MCF 10A (cell line): ENCODE measurements around the gene ZNF582. TPM values are rescaled to one million over a fixed set of nuclear protein-coding genes. Genes with fewer than 3 reads are reported as not detected.

ENCODE experiments used
- BruUV-seq: library from RNA; stranded (reverse); fragments of 400-500 nt; replicated peaks from 2 replicates; lab custom pipeline; 2021; lab: Mats Ljungman, UMichigan
- CTCF ChIA-PET: fragments of 300-600 bp; sonication (Branson Sonifier 250); formaldehyde crosslinking; extraction: SDS; loops from one replicate; lab custom pipeline; 2021; ENCODE audit warnings: antibody characterized with exemption, inconsistent platforms; lab: Yijun Ruan, JAX
- POLR2A ChIA-PET: fragments of 300-600, 350-650 bp; sonication (Branson Sonifier 250); formaldehyde crosslinking; extraction: SDS; loops from one replicate; lab custom pipeline; 2020; ENCODE audit warnings: antibody characterized with exemption, inconsistent platforms; lab: Yijun Ruan, JAX
- DNase-seq: peaks from one replicate; pipeline ENCODE4 v3.0.0-alpha.2; 2018; ENCODE audit not compliant: unreplicated experiment
- H3K27ac Mint-ChIP-seq: one replicate; pipeline ENCODE4 v1.8.0; 2022; ENCODE audit warnings: mild to moderate bottlenecking, low read depth, mixed read lengths; ENCODE audit not compliant: unreplicated experiment
- H3K27me3 Mint-ChIP-seq: one replicate; pipeline ENCODE4 v1.8.0; 2022; ENCODE audit warnings: mixed read lengths; ENCODE audit not compliant: insufficient read depth, unreplicated experiment
- H3K36me3 Mint-ChIP-seq: one replicate; pipeline ENCODE4 v1.8.0; 2022; ENCODE audit warnings: mild to moderate bottlenecking, moderate library complexity, mixed read lengths; ENCODE audit not compliant: insufficient read depth, unreplicated experiment
- H3K4me1 Mint-ChIP-seq: one replicate; pipeline ENCODE4 v1.8.0; 2022; ENCODE audit warnings: mixed read lengths; ENCODE audit not compliant: insufficient read depth, unreplicated experiment
- H3K4me3 Mint-ChIP-seq: one replicate; pipeline ENCODE4 v1.8.0; 2022; ENCODE audit warnings: mild to moderate bottlenecking, moderate library complexity, mixed read lengths; ENCODE audit not compliant: unreplicated experiment
- H3K9me3 Mint-ChIP-seq: one replicate; pipeline ENCODE4 v1.8.0; 2022; ENCODE audit warnings: mixed read lengths; ENCODE audit not compliant: unreplicated experiment
- CTCF ChIP-seq: fragments of 200-600 bp; IDR thresholded peaks from one replicate; pipeline ENCODE4 v1.8.0; 2022; ENCODE audit warnings: antibody characterized with exemption, mild to moderate bottlenecking; ENCODE audit not compliant: unreplicated experiment
- intact Hi-C: fragments of 100-400 bp; cut with micrococcal nuclease; formaldehyde crosslinking; loops from 2 replicates; pipeline ENCODE4 v1.14.1; 2022
- total RNA-seq: library from RNA; stranded (reverse); gene quantifications from 2 replicates; pipeline ENCODE4 v1.2.3, GENCODE V29; 2022

ZNF582 gene
- total RNA-seq, 1 experiment from 2014 or later: not detected

- TF ChIP-seq CTCF: peak; percentile 69
- Mint-ChIP-seq H3K9me3 (no peaks in the 10 kb centered on the region), H3K27me3 (peaks cover 11% of the 10 kb centered on the region), H3K4me1 (no peaks in the 10 kb centered on the region), H3K36me3 (no peaks in the 10 kb centered on the region), H3K27ac (no peak overlapping the region), H3K4me3 (no peak overlapping the region)
- ChIA-PET CTCF (interaction anchor here (0.5 to 8.0 kb wide), 53 partner anchors 8 to 1525 kb away, joined by 3 to 168 read pairs (median 4); partner anchors contain the start of gene ZSCAN5A), POLR2A (interaction anchor here (0.8 to 1.1 kb wide), 2 partner anchors 80 to 257 kb away, joined by 3 to 8 read pairs; no protein-coding TSS in a partner anchor)
- BruUV-seq: no TSS peak
- DNase-seq: peak; percentile 62
- intact Hi-C loops: loop anchor here (1.0 to 10.0 kb wide), 5 partner anchors 80 to 699 kb away; no protein-coding TSS in a partner anchor
These were observed 59.8 kb downstream of the ZNF582 start for GRCh38 chr19:56333506-56333905.

Other genes with a start within 250 kb of the ZNF582 start
- not detected in 2 replicates for gene GALP, start 217.5 kb downstream of the ZNF582 start, total RNA-seq
- not detected in 2 replicates for gene ZSCAN5B, start 195.8 kb downstream of the ZNF582 start, total RNA-seq
- not detected in 2 replicates for gene ZSCAN5C, start 191.3 kb downstream of the ZNF582 start, total RNA-seq
- not detected in 2 replicates for gene EDDM13, start 120.8 kb downstream of the ZNF582 start, total RNA-seq
- gene ZSCAN5A, start 78.7 kb downstream of the ZNF582 start, total RNA-seq: 6.2 and 8.1 TPM in 2 replicates
- gene ZNF583, start 10.8 kb upstream of the ZNF582 start, total RNA-seq: 1.8 and 2.8 TPM in 2 replicates
- not detected in 2 replicates for gene ZNF667, start 83.8 kb upstream of the ZNF582 start, total RNA-seq
- gene ZNF471, start 114.3 kb upstream of the ZNF582 start, total RNA-seq: not detected in 2 replicates
- not detected in 2 replicates for gene ZFP28, start 145.4 kb upstream of the ZNF582 start, total RNA-seq
- not detected in 2 replicates for gene ZNF470, start 173.9 kb upstream of the ZNF582 start, total RNA-seq
- gene ZNF71, start 201.8 kb upstream of the ZNF582 start, total RNA-seq: 4.0 and 5.9 TPM in 2 replicates
- not detected in 2 replicates for gene SMIM17, start 249.6 kb upstream of the ZNF582 start, total RNA-seq